Tibial artery (tissue), 4 donors: ENCODE results near the gene HHIPL1.

ENCODE experiments used
- DNase-seq, 2 donors: peaks; one replicate each; pipeline ENCODE4 v3.0.0-alpha.2; 2019
- H3K27ac ChIP-seq, 2 donors: fragments of 200-600 bp; sonication (generic) in 1 of 2; 1 replicate in 1 of 2; 2 replicates in 1 of 2; pipeline ENCODE4 v1.5.1; 2018 to 2019; ENCODE audit warnings: mild to moderate bottlenecking in 1 of 2
- H3K27me3 ChIP-seq, 2 donors: fragments of 200-600 bp; sonication (generic) in 1 of 2; one replicate each; pipeline versions ENCODE4 v1.5.1 to v1.6.0; 2016 to 2019
- H3K36me3 ChIP-seq, 3 donors: fragments of 200-600 bp; sonication (generic) in 2 of 3; one replicate each; pipeline ENCODE4 v1.5.1; 2016 to 2019; ENCODE audit warnings: mild to moderate bottlenecking in 2 of 3
- H3K4me1 ChIP-seq, 4 donors: fragments of 200-600 bp; sonication (generic) in 2 of 4; 1 replicate in 3 of 4; 2 replicates in 1 of 4; pipeline ENCODE4 v1.5.1; 2016 to 2019
- H3K4me3 ChIP-seq, 2 donors: fragments of 200-600 bp; sonication (generic) in 1 of 2; 1 replicate in 1 of 2; 2 replicates in 1 of 2; pipeline ENCODE4 v1.5.1; 2018 to 2019; ENCODE audit warnings: mild to moderate bottlenecking in 2 of 2
- H3K9me3 ChIP-seq, 3 donors: fragments of 200-600 bp; sonication (generic) in 1 of 3; one replicate each; pipeline ENCODE4 v1.5.1; 2016 to 2019
- CTCF ChIP-seq, 2 experiments: fragments of 200-600 bp in 1 of 2; fragments of 450-650 bp in 1 of 2; IDR thresholded peaks; one replicate each; pipeline ENCODE4 v1.5.1; 2017 to 2019; ENCODE audit warnings: antibody characterized with exemption in 2 of 2, mild to moderate bottlenecking in 1 of 2, moderate library complexity in 1 of 2
- intact Hi-C: fragments of 100-400 bp; cut with DNase I; formaldehyde crosslinking; loops from one replicate; pipeline ENCODE4 v1.15.0; 2023; ENCODE audit warnings: low total_unique reads

Gene HHIPL1

GRCh38 chr14:99649219-99649618 lies 4.3 kb downstream of the HHIPL1 start:
- Histone ChIP-seq H3K27ac (no peak overlapping the region), H3K36me3 (no peaks in the 10 kb centered on the region), H3K9me3 (no peaks in the 10 kb centered on the region), H3K4me1 (peaks cover 0 to 19% (median 10%) of the 10 kb centered on the region in 4 donors), H3K27me3 (peaks cover 0 to 28% of the 10 kb centered on the region in 2 donors), H3K4me3 (no peak overlapping the region)
- intact Hi-C loops, result no loop called here
- DNase-seq, result no peak
- no peak for TF ChIP-seq CTCF (IDR thresholded peaks at IDR 0.05)

DNA sequence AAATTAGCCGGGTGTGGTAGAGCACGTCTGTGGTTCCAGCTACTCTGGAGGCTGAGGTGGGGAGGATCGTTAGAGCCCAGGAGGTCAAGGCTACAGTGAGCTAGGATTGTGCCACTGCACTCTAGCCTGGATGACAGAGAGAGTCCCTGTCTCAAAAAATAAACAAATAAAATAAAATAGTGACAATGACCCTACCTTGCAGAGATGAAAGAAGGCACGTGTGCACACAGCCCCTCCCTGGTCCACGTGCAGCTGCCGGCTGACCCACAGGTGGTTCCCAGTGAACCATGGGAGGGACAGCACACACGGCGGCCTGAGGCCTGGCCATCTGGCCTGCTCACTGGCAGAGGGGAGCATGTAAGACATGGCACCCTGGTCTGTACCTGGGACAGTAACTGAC lies 4.7 kb downstream of the HHIPL1 start:
- intact Hi-C loops, result no loop called here
- no peaks in the 10 kb centered on the region for H3K9me3 ChIP-seq
- no peak for TF ChIP-seq CTCF (IDR thresholded peaks at IDR 0.05)
- no peak overlapping the region for H3K27ac ChIP-seq
- H3K4me1 ChIP-seq, result peaks cover 0 to 16% (median 10%) of the 10 kb centered on the region in 4 donors
- peaks cover 0 to 24% of the 10 kb centered on the region in 2 donors for H3K27me3 ChIP-seq
- no peaks in the 10 kb centered on the region for H3K36me3 ChIP-seq
- no peak for DNase-seq
- no peak overlapping the region for H3K4me3 ChIP-seq

- no peaks in the 10 kb centered on the region for H3K36me3 ChIP-seq
- H3K4me3 ChIP-seq, result no peak overlapping the region
- no peak for DNase-seq
- intact Hi-C loops, result no loop called here
- H3K9me3 ChIP-seq, result no peaks in the 10 kb centered on the region
- peaks cover 0 to 18% of the 10 kb centered on the region in 2 donors for H3K27me3 ChIP-seq
- peaks cover 0 to 10% (median 5%) of the 10 kb centered on the region in 4 donors for H3K4me1 ChIP-seq
- no peak for TF ChIP-seq CTCF (IDR thresholded peaks at IDR 0.05)
- H3K27ac ChIP-seq, result no peak overlapping the region
Observed at GRCh38 chr14:99650189-99650588, 5.3 kb downstream of the HHIPL1 start.

- Histone ChIP-seq H3K4me1 (no peaks in the 10 kb centered on the region), H3K36me3 (no peaks in the 10 kb centered on the region), H3K4me3 (no peak overlapping the region), H3K9me3 (no peaks in the 10 kb centered on the region), H3K27me3 (peaks cover 0 to 8% of the 10 kb centered on the region in 2 donors), H3K27ac (no peak overlapping the region)
- TF ChIP-seq CTCF (IDR thresholded peaks at IDR 0.05), result no peak
- no peak for DNase-seq
- intact Hi-C loops, result no loop called here
Observed at GRCh38 chr14:99651953-99652746, 7.2 kb downstream of the HHIPL1 start.

- Histone ChIP-seq H3K4me3 (no peak overlapping the region), H3K27ac (no peak overlapping the region), H3K4me1 (peaks cover 0 to 2% (median under 1%) of the 10 kb centered on the region in 4 donors), H3K27me3 (peaks cover 0 to 16% of the 10 kb centered on the region in 2 donors), H3K36me3 (no peaks in the 10 kb centered on the region), H3K9me3 (no peaks in the 10 kb centered on the region)
- DNase-seq, result peak; percentile 48 to 79
- no peak for TF ChIP-seq CTCF (IDR thresholded peaks at IDR 0.05)
- intact Hi-C loops, result no loop called here
Observed at GRCh38 chr14:99654235-99654985, 9.5 kb downstream of the HHIPL1 start.
